GM21825 (cell line): ENCODE results near the gene ALG10B.
"Not testable (repeated sequence)": the region's sequence is repeated elsewhere in the genome, so short reads cannot be mapped to it uniquely, and the experiment has no call there.

ENCODE experiments used
- ATAC-seq: cut with Tn5 transposase; IDR thresholded peaks from one replicate; pipeline ENCODE4 v1.9.1; 2021; ENCODE audit warnings: mild to moderate bottlenecking, moderate library complexity; ENCODE audit not compliant: unreplicated experiment

Gene ALG10B, protein sequence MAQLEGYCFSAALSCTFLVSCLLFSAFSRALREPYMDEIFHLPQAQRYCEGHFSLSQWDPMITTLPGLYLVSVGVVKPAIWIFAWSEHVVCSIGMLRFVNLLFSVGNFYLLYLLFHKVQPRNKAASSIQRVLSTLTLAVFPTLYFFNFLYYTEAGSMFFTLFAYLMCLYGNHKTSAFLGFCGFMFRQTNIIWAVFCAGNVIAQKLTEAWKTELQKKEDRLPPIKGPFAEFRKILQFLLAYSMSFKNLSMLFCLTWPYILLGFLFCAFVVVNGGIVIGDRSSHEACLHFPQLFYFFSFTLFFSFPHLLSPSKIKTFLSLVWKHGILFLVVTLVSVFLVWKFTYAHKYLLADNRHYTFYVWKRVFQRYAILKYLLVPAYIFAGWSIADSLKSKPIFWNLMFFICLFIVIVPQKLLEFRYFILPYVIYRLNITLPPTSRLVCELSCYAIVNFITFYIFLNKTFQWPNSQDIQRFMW

DNA sequence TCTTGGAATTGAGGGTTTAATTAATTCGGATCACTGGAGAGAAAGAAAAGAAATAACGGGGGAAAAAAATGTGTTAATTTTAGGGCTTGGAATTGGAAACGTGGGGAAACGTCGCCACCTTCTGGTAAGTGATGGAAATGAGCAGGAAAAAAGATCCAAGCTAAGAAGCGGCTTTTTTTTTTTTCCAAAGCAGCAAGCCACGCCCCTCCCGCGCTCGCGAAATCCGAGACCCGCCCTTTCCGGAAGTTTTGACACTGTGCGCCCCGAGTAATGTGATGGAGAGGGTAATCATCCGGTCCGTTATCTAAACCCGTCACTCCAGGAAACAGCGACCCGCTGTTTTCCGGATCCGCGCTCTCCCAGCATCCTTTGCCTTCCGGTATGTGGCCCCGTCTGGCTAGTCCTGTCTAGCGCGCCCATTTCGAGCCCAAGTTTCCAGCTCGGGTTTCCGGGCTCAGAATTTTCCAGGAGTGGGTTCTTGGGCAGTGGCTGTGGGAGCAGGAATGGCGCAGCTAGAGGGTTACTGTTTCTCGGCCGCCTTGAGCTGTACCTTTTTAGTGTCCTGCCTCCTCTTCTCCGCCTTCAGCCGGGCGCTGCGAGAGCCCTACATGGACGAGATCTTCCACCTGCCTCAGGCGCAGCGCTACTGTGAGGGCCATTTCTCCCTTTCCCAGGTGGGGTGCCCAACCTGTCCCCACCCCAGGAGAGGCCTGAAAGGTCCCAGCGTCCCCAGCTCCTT lies at the start of gene ALG10B:
Gene ALG10B (plus strand): TSS at position 384 of the 739 bp plus-strand sequence. CDS start 120 bp downstream, at position 504.
- peak; percentile 100 for ATAC-seq

DNA sequence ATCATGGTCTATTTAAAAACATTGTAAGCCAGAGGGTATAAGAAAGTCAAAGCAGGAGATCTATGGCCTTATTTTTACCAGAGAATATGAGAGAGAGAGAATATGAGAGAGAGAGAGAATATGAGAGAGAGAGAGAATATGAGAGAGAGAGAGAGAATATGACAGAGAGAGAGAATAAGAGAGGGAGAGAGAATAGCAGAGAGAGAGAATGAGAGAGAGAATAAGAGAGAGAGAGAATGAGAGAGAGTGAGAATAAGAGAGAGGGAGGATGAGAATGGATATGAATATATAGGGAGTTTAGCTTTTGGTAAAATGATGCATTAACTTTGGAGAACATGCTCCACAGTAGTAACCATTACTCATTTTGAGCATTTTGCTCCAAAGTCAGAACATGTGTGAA lies 48.0 kb upstream of the ALG10B start:
- ATAC-seq, result no peak

DNA sequence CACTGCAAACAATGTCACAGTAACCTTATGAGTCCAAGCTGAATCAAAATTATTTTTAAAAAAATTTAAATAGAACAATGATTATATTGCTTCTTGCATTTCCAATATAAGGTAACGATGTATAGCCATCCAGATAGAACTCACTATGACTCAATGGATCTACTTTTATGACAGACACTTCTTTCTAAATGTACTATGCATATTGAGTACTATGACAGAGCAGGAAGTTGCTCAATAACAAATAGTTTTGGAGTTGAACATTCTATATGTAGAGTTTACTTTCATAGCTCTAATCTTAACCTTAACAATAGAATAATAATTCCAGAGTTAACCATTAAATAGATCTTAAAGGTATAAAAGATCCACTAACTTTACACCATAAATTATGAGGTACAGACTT lies 46.7 kb upstream of the ALG10B start:
- ATAC-seq, result no peak

DNA sequence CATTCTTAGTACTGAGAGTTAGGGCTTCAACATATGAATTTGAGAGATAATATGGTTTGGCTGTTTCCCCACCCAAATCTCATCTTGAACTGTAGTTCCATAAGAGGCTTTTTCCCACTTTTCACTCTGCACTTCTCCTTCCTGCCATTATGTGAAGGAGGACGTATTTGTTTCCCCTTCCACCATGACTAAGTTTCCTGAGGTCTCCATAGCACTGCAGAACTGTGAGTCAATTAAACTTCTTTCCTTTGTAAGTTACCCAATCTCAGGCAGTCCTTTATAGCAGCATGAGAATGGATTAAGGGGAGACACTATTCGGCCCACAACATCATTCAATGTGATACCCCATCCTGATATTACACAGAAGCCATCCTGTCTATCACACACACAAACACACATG lies 36.8 kb upstream of the ALG10B start:
- ATAC-seq, result no peak

DNA sequence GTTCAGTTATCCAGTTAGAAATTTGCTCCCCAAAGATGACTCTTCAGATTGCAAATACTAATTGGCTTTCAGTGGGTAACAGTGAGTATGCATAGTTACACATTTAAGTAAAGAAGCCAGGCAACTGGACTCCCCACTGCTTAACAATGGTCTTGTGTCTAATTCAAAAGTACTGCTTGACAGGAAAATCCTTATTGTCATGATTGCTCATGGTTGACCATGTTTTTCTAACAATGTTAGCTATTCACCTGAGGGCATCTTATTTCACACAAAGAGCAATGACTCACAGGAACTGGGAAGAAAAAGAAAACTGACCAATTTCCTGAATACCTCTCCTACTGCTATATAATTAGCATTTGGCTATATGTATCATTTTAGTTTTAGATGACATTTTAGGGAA lies 33.7 kb upstream of the ALG10B start:
- ATAC-seq, result no peak

DNA sequence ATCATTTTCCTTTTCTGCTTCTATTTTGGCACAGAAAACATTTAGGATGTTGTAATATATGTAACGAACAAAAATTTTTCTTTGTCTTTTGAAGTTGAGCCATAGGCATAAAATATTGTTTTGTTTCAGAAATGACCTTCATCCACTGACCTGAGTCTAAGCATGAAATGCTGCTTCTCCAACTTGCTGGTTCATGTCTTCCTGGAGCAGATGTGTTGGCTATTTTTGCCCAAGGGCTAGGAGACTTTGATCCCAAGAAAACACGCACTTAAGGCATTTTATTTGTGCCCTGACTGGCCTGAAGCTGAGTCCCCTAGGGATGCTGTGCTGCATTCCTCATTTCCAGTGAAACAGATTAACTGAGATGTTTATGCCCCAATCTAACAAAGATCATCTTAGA lies 27.2 kb upstream of the ALG10B start:
- ATAC-seq, result no peak

DNA sequence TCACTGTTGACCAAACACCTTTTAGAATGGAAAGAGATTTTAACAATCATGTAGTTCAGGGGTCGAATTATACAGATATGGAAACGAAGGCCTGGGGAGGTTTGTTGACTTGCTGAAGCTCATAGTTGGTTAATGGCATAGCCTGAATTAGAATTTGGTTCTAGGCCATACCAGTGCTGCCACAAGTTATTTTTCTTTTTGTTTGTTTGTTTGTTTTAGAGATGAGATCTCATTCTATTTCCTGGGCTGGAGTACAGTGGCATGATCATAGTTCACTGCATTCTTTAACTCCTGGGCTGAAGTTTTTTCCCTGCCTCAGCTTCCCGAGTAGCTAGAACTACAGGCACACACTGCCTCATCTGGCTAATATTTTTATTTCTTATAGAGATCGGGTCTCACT lies 25.4 kb upstream of the ALG10B start:
- no peak for ATAC-seq

DNA sequence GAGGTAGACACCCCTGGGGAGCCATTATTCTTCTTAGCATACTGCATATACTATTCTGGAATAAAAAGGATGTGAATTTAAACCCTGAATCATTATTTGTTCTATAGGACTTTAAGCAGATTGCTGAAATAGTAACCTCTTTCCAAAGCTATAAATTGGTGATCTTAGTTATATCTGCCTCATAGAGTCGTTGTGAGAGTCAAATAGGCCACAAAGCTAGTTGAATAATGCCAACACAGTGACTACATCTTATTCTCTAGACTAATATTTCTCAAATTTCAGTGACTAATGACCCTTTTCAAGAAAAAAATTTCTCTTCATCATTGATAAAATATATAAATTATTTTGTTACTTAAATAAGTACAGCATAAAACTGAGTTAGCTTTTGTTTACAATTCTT lies 13.6 kb upstream of the ALG10B start:
- not testable (repeated sequence) for ATAC-seq

DNA sequence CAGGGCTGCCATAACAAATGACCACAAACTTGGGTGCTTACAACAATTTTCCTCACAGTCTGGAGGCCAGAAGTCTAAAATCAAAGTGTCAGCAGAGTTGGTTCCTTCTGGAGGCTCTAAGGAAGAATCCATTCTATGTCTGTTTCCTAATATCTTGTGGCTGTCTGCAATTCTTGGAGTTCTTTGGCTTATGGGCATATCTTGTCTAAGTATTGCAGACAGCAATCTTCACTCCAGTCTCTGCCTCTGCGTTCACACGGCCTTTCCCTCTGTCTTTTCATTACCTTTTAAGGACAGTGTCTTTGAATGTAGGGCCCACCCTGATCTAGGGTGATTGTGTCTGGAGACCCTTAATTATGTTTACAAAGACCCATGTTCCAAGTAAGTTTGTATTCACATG lies 5.4 kb downstream of the ALG10B start:
- ATAC-seq, result not testable (repeated sequence)

DNA sequence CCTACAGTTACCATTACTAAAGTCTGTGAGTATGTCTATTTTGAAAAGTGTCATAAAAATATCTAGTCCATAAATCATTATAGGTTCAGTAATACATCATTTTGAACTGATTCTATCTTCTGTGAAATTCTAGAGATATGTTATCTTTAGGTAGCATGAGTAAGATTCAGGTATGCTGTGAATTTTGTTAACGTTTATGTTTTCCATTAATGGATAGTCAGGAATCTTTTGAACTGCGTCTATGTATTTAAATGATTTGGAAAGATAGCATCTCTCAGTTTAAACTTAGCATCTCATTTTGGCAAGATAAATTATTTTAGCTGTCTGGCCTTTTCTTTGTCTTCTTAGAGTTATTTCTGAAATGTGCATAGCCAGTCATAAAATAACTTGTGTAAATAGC lies 8.3 kb downstream of the ALG10B start:
- ATAC-seq, result no peak

DNA sequence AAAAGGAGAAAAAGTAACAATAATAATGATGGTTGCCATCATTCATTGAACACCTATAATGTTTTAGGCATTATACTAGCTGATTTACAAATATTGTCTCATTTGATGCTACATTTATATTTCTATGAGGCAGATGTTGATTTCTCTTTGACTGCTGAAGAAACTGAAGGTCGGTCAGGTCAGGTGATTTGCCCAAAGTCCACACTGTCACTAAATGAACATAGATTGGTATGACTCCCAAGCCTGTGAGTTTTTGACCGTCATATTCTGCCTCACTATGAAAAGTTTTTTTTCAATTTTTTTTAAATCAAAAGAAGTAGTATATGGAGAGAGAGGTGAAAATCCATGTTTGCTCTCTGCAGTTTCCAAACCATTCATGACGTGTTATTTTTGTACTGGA lies 10.8 kb downstream of the ALG10B start:
- ATAC-seq, result no peak

DNA sequence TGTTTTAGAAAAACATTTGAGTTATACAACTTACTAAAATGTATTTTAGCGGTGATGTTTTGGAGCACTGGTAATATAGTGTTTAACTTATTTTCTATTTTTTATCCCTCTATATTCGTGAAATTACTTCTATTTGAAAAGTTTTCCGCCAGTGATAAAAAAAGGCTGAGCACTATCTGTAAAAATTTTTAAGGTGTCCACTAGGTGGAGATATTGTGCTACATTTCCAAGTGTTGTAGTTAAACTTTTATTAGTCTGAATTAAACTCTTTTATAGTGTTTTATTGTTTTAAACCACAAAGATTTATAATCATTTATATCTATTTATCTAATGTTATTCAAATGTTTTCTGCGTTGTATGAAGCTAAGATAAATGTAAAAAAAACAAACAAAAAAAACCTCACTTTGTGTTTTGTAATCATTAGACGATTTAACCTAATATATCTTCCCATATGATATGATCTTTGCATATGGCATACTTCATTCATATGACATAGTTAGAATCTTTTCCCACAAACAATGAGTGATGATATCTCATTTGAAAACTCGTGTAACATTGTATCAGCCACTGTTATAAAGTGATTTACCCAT lies 11.8 kb downstream of the ALG10B start:
- peak; percentile 60 for ATAC-seq

DNA sequence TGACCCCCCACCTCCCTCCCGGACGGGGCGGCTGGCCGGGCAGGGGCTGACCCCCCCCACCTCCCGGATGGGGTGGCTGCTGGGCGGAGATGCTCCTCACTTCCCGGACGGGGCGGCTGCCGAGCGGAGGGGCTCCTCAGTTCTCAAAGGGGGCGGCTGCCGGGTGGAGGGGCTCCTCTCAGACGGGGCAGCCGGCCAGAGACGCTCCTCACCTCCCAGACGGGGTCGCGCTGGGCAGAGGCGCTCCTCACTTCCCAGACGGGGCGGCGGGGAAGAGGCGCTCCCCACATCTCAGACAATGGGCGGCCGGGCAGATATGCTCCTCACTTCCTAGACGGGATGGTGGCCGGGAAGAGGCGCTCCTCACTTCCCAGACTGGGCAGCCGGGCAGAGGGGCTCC lies 13.8 kb downstream of the ALG10B start:
- not testable (repeated sequence) for ATAC-seq

DNA sequence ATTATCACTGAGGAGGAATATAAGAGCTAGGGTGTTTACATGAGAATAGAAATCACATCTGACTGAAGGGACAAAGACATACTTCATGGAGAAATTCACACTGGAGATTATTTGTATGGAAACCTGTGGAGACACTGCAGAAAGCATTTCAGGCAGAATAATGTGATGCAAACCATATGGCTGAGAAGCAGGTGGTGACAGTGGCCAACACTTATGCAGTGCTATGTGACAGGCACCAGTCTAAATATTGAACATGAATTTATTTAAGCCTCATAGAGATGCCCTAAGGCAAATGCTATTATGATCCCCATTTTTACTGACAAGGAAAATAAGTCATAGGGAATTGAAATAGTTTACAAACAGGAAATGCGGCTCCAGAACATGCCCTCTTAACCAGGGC lies 16.2 kb downstream of the ALG10B start:
- ATAC-seq, result no peak

DNA sequence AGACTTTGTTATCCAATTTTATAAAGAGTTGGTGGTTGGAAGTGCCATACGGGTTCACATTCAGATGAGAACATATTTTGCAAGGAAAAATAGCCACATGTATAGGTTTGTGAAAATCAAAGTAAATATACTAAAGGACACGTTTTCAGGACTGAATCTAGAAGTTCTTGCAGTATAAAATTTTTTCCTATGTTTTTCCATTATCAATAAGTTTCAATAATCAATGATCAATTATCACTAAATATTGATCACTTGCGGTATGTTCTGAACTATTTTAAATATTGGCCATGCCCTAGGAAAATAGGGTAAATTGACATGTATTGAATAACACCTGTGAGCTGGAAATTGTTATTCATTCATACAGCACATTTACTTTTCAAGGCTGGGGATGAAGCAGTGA lies 25.9 kb downstream of the ALG10B start:
- ATAC-seq, result no peak

DNA sequence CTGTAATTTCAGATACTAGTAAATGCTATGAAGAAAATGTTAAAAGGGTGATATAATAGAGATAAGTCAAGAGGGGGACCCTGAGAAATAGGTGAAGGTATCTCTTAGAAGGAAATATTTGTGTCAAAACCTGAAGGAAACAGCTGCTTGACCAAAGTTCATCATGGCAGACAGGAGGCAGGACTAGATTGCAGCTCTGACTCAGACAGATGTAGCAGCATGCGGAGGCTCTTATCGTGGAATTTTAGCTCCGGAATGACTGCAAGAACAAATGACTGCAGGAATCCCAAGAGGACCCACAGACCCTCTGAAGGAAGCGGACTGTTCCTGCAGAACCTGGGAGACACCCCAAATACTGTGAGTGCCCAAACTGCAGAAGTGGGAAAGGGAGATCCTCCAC lies 26.7 kb downstream of the ALG10B start:
- not testable (repeated sequence) for ATAC-seq

DNA sequence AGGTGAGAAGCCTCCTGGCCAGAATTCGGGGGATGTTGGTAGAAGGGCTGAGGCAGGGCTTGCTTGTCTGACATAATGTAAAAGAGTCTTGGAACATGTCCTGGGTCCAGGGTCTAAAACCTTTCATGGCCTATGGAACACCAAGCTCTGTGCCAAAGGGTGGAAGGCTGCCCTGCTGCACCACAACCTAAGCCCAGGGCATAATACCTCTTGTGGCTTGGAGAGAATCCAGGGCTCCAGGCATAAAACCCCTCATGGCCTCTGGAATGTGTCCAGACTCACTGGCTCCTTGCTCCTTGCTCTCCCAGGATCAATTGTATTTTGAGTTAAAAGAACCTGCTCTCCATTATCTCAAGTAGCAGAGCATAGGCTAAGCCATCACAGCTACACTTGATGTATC lies 27.3 kb downstream of the ALG10B start:
- ATAC-seq, result not testable (repeated sequence)

DNA sequence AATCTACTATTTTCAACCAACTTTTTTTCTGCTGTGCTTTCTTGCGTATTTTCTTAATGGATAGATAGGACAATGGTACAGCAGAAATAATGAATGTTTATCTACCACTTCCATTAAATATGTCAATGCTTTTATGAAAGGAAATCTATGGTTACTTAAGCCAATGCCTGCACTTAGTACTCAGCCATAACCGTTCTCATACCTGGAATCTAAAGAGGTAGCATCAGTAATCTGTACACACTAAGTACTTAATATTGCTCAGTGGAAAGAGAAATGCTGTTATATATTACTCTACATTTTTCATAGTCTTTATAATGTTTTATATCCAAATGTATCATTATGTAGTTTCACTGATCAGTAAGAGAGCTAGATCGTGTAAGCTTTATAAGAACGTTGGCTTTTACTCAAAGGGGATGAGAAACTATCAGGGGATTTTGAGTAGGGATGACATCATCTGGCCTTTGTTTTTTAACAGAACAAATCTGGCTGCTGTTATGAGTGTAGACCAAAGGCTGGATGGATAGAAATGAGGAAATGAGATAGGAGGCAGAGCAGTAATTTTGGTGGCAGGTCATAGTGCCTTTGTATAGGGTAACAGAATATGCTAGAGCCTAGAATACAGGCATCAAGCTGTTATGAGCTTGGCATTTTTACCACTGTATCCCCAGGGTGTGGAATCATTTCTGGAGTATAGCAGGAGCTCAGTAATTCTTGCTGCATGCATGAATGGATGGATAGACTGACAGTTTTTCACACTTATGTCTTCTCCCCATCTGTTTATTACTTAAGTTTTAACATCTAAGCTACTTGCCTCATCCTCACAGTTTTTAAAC lies 34.0 kb downstream of the ALG10B start:
- peak; percentile 100 for ATAC-seq

DNA sequence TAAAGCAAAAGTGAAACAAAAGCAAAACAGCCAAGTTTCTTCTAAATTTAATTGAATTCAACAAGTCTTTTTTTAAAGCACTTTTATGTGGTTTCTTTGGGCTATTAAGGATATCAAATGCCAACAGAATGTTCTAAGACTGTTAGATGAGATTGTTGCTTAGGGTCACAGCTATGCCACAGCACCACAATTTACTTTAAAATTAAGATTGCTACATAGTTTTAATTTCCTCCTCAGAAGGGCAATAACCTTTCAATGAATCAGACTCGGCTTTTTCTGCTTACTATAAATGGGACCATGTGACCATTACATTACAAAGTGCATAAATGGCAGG lies 34.6 kb downstream of the ALG10B start:
- ATAC-seq, result not testable (repeated sequence)

DNA sequence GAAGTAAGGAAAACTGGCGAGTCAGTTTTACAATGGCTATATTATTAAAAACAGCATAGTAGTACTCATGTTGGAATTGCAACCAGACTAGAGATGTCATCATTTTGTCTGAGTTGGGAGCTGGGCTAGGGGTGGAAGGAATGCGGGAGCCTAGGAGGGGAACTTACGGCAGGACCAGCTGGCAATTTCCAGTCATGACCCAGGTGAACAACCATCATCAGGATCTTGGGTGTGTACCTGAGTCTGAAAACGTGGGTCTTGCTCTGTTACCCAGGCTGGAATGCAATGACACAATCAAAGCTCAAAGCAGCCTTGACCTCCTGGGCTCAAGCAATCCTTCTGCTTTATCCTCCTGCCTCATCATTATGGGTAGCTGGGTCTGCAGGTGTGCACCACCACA lies 50.9 kb downstream of the ALG10B start:
- no peak for ATAC-seq

DNA sequence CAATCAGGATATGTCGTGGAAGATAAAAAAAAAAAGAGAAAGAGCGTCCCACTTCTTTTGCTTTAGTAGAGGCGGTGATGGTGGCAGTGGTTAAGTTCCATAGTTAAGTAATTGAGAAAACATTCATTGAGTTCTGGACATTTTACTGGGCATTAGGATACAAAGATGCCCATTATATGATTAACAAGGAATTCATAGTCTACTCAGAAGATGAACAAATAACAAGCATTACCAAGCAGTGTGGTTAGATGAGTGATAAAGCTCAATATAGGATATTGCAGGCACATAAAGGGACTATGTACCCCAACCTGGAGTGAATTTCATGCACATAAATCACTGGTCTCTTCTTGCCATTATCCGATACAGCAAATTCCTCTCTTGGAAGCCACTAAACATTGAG lies 53.7 kb downstream of the ALG10B start:
- no peak for ATAC-seq
